ENCODE measurements around the gene RPS27.
"Not testable (repeated sequence)": the region's sequence is repeated elsewhere in the genome, so short reads cannot be mapped to it uniquely, and the experiment has no call there.

RPS27 gene

DNA sequence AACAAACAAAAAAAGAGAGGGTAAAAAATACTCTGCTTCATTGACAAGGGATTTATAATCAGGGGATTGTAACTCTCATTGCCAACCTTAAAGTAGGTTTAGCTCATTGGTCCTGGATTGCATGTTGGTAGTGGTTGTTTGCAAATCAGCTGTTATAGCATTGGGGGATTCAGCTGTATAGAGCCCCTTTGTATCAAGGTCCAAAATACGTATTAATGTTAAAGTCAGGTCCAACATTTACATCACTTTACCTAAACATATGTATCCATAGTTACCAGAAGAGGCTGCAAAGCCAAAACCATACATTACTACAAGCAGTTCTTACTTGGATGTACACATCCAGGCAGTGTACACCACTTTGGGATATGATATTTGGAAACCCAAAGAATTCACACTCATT is 29.4 kb downstream of the RPS27 start:
- in situ Hi-C loops (cut with HindIII; ENCODE audit: low sequenced_read_pairs), result no loop called here

DNA sequence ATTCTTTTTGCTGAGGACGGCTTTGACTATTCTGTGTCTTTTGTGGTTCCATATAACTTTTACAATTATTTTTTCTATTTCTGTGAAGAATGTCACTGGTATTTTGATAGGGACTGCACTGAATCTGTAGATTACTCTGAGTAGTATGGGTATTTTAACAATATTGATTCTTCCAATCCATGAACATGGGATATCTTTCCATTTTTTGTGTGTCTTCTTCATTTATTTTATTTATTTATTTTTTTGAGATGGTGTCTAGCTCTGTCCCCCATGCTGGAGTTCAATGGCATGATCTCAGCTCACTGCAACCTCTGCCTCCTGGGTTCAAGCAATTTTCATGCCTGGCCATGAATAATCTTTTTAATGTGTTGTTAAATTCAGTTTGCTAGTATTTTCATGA is 43.1 kb downstream of the RPS27 start:
- H3K4me3 ChIP-seq (ENCODE audit: low read depth, low read length); DNase-seq (ENCODE audit: low read depth, low spot score); in situ Hi-C loops (cut with HindIII; ENCODE audit: low sequenced_read_pairs): not testable (repeated sequence)

More for the DNA sequence above, 29.4 kb downstream of the RPS27 start:
- DNase-seq (ENCODE audit: low read depth, low spot score), result no peak
- no peak overlapping the region for H3K4me3 ChIP-seq (ENCODE audit: low read depth, low read length)
- TF ChIP-seq, protein P1, sequence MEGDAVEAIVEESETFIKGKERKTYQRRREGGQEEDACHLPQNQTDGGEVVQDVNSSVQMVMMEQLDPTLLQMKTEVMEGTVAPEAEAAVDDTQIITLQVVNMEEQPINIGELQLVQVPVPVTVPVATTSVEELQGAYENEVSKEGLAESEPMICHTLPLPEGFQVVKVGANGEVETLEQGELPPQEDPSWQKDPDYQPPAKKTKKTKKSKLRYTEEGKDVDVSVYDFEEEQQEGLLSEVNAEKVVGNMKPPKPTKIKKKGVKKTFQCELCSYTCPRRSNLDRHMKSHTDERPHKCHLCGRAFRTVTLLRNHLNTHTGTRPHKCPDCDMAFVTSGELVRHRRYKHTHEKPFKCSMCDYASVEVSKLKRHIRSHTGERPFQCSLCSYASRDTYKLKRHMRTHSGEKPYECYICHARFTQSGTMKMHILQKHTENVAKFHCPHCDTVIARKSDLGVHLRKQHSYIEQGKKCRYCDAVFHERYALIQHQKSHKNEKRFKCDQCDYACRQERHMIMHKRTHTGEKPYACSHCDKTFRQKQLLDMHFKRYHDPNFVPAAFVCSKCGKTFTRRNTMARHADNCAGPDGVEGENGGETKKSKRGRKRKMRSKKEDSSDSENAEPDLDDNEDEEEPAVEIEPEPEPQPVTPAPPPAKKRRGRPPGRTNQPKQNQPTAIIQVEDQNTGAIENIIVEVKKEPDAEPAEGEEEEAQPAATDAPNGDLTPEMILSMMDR (IDR thresholded peaks at IDR 0.05; ENCODE audit: low read depth, low read length), result no peak

Measured in astrocyte of the spinal cord (primary cell).